ENCODE measurements around the gene KRTAP5-2. TPM values are rescaled to one million over a fixed set of nuclear protein-coding genes. Genes with fewer than 3 reads are reported as not detected.
A peak's percentile ranks its signal among the peaks of the same experiment; 100 is the strongest.

The KRTAP5-2 gene
- total and polyA plus RNA-seq, 3 experiments from 2014 or later: 0.46 TPM; not detected in 2

DNA sequence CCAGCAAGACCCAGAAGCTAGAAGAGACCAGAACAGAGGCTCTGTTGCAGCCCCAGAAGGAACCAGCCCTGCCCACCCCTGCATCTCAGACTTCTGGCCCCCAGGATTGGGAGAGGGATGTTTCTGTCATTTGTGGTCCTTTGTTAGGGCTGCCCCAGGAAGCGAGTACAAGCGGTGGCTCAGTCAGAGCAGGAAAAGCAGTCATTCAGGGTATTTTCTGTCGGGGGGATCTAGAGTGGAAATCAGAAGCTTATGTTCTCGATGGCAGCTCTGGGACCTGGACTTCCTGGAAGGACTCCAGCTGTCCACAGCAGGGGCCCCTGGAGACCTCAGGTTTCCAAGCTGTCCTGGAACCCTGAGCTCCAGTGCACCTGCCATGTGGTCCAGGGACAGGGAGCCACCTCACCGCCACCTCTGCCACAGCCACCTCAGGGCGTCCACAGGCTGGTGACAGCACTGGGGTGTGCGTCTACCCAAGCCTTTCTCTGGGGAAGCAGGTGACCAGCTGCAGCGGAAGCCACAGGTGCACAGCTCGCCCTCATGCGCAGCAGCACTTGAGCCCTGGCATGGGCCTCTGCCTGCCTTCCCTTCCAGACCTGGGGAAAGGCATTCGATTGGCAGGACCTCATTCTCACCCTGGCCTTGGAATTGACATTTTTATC is 34.1 kb upstream of the KRTAP5-2 start:
- Histone ChIP-seq H3K27ac (ENCODE audit: low read depth, low read length) (no peak overlapping the region), H3K9me3 (ENCODE audit: low read length) (no peaks in the 10 kb centered on the region), H3K4me3 (ENCODE audit: low read length) (no peak overlapping the region), H3K36me3 (ENCODE audit: insufficient read depth, low read length) (no peaks in the 10 kb centered on the region), H3K4me1 (ENCODE audit: insufficient read depth, low read length) (peaks cover 7% of the 10 kb centered on the region), H3K27me3 (ENCODE audit: insufficient read depth, low read length, poor library complexity, severe bottlenecking) (peaks cover 17% of the 10 kb centered on the region)
- Mint-ChIP-seq H3K27ac (peak overlapping the region in 1 of 8 donors; percentile 9), H3K9me3 (no peaks in the 10 kb centered on the region), H3K36me3 (no peaks in the 10 kb centered on the region), H3K4me1 (peaks cover 0 to 13% (median 6%) of the 10 kb centered on the region in 3 donors), H3K4me3 (no peak overlapping the region), H3K27me3 (peaks cover 29 to 58% of the 10 kb centered on the region in 2 donors)
- DNase-seq: no peak
- ChIA-PET POLR2A (no interaction called here), CTCF (interaction anchor here (1.1 to 2.6 kb wide), 4 partner anchors 7 to 86 kb away, joined by 5 to 10 read pairs (median 6); no protein-coding TSS in a partner anchor)

DNA sequence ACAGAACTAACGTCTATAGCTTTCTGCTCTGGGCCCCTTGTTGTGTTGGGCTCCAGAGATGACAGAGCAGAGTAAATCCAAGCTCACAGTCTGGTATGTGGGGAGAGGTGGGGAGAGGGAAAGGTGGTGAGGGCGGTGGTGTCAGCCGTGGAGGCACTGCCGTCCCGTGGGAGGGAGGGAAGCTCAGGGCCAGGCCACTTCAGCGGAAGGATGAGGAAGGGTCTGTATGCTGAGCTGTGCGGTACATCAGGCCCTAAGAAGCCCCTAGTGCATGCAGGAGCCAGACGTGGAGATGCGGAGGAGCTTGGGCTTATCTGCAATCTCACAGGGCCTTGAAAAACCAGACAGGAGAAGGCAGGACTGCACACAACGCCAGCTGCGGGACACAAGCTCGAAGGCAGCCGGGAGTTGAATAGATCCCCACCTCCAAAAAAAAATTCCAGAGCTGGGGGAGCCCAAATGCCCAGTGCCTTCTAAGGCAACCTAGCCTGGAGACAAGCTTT is 33.0 kb upstream of the KRTAP5-2 start:
- H3K27me3 ChIP-seq (ENCODE audit: insufficient read depth, low read length, poor library complexity, severe bottlenecking): peaks cover 17% of the 10 kb centered on the region
- H3K27me3 Mint-ChIP-seq: peaks cover 22 to 57% of the 10 kb centered on the region in 2 donors
- ChIA-PET POLR2A (no interaction called here), CTCF (interaction anchor here (1.0 to 2.6 kb wide), 6 partner anchors 8 to 85 kb away, joined by 3 to 10 read pairs (median 5); no protein-coding TSS in a partner anchor)
- DNase-seq: no peak
- no peak overlapping the region for H3K27ac Mint-ChIP-seq
- no peaks in the 10 kb centered on the region for H3K9me3 ChIP-seq (ENCODE audit: low read length)
- H3K9me3 Mint-ChIP-seq: no peaks in the 10 kb centered on the region
- peaks cover 0 to 13% (median 6%) of the 10 kb centered on the region in 3 donors for H3K4me1 Mint-ChIP-seq
- H3K36me3 ChIP-seq (ENCODE audit: insufficient read depth, low read length): no peaks in the 10 kb centered on the region
- H3K27ac ChIP-seq (ENCODE audit: low read depth, low read length): no peak overlapping the region
- no peak overlapping the region for H3K4me3 Mint-ChIP-seq
- H3K36me3 Mint-ChIP-seq: no peaks in the 10 kb centered on the region
- H3K4me1 ChIP-seq (ENCODE audit: insufficient read depth, low read length): peaks cover 7% of the 10 kb centered on the region
- no peak overlapping the region for H3K4me3 ChIP-seq (ENCODE audit: low read length)

DNA sequence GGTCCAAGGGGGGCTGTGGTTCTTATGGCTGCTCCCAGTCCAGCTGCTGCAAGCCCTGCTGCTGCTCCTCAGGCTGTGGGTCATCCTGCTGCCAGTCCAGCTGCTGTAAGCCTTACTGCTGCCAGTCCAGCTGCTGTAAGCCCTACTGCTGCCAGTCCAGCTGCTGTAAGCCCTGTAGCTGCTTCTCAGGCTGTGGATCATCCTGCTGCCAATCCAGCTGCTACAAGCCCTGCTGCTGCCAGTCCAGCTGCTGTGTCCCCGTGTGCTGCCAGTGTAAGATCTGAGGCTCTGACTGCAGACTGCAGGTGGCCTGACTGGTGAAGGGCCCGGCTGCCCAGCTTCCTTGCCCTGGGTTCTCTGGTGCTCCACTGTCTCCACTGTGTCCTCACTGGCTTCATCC is 32.2 kb upstream of the KRTAP5-2 start:
- POLR2A ChIA-PET: no interaction called here
- H3K36me3 ChIP-seq (ENCODE audit: insufficient read depth, low read length): no peaks in the 10 kb centered on the region
- CTCF ChIA-PET: interaction anchor here (1.2 to 2.6 kb wide), 3 partner anchors 10 to 84 kb away, joined by 3 to 10 read pairs (median 4); no protein-coding TSS in a partner anchor
- Mint-ChIP-seq H3K27me3 (peaks cover 20 to 53% of the 10 kb centered on the region in 2 donors), H3K9me3 (no peaks in the 10 kb centered on the region), H3K4me3 (no peak overlapping the region), H3K4me1 (peaks cover 0 to 13% (median 6%) of the 10 kb centered on the region in 3 donors), H3K27ac (no peak overlapping the region), H3K36me3 (no peaks in the 10 kb centered on the region)
- H3K4me1 ChIP-seq (ENCODE audit: insufficient read depth, low read length): peaks cover 7% of the 10 kb centered on the region
- H3K4me3 ChIP-seq (ENCODE audit: low read length): no peak overlapping the region
- H3K27me3 ChIP-seq (ENCODE audit: insufficient read depth, low read length, poor library complexity, severe bottlenecking): peaks cover 17% of the 10 kb centered on the region
- H3K27ac ChIP-seq (ENCODE audit: low read depth, low read length): no peak overlapping the region
- no peak for DNase-seq
- H3K9me3 ChIP-seq (ENCODE audit: low read length): no peaks in the 10 kb centered on the region

DNA sequence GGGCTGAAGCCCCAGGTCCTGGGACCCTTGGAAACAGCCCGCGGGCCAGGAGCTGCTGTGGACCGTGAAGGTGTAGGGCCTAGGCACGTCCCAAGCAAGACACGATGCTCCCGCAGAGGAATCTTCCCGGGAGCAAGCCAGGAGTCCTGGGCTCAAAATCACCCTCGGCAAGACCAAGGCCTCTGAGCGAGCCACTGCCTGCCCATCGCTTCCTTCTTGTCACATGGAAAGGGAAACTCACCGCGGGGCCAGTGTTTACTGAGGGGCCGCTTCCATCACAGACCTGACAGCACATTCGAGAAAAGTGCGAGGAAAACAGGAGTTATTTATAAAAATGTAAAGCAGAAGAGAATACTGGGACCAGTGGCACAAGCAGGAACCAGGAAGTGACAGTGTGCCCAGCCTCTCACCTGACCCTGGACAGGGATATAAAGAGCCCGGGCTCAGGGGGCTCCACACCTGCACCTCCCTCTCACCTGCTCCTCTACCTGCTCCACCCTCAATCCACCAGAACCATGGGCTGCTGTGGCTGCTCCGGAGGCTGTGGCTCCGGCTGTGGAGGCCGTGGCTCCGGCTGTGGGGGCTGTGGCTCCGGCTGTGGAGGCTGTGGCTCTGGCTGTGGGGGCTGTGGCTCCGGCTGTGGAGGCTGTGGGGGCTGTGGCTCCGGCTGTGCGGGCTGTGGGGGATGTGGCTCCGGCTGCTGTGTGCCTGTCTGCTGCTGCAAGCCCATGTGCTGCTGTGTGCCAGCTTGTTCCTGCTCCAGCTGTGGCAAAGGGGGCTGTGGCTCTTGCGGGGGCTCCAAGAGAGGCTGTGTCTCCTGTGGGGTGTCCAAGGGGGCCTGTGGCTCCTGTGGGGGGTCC is 31.5 kb upstream of the KRTAP5-2 start, which contains the start of gene KRTAP5-5:
Gene KRTAP5-5 (plus strand): TSS at position 450 of the 860 bp plus-strand sequence. CDS start 66 bp downstream, at position 516.
- ChIA-PET POLR2A (no interaction called here), CTCF (interaction anchor here (0.7 to 2.6 kb wide), 7 partner anchors 8 to 83 kb away, joined by 3 to 10 read pairs (median 4); no protein-coding TSS in a partner anchor)
- Histone ChIP-seq H3K4me1 (ENCODE audit: insufficient read depth, low read length) (peaks cover 7% of the 10 kb centered on the region), H3K9me3 (ENCODE audit: low read length) (no peaks in the 10 kb centered on the region), H3K36me3 (ENCODE audit: insufficient read depth, low read length) (no peaks in the 10 kb centered on the region), H3K4me3 (ENCODE audit: low read length) (no peak within 1 kb of the TSS), H3K27me3 (ENCODE audit: insufficient read depth, low read length, poor library complexity, severe bottlenecking) (peaks cover 17% of the 10 kb centered on the region), H3K27ac (ENCODE audit: low read depth, low read length) (no peak within 1 kb of the TSS)
- DNase-seq: no peak
- H3K27ac Mint-ChIP-seq: peak within 1 kb of the TSS in 2 of 8 donors; percentile 39 to 43
- H3K27me3 Mint-ChIP-seq: peaks cover 22 to 52% of the 10 kb centered on the region in 2 donors
- no peaks in the 10 kb centered on the region for H3K9me3 Mint-ChIP-seq
- H3K4me1 Mint-ChIP-seq: peaks cover 0 to 13% (median 6%) of the 10 kb centered on the region in 3 donors
- H3K4me3 Mint-ChIP-seq: peak within 1 kb of the TSS in 1 of 7 donors; percentile 57
- H3K36me3 Mint-ChIP-seq: no peaks in the 10 kb centered on the region

DNA sequence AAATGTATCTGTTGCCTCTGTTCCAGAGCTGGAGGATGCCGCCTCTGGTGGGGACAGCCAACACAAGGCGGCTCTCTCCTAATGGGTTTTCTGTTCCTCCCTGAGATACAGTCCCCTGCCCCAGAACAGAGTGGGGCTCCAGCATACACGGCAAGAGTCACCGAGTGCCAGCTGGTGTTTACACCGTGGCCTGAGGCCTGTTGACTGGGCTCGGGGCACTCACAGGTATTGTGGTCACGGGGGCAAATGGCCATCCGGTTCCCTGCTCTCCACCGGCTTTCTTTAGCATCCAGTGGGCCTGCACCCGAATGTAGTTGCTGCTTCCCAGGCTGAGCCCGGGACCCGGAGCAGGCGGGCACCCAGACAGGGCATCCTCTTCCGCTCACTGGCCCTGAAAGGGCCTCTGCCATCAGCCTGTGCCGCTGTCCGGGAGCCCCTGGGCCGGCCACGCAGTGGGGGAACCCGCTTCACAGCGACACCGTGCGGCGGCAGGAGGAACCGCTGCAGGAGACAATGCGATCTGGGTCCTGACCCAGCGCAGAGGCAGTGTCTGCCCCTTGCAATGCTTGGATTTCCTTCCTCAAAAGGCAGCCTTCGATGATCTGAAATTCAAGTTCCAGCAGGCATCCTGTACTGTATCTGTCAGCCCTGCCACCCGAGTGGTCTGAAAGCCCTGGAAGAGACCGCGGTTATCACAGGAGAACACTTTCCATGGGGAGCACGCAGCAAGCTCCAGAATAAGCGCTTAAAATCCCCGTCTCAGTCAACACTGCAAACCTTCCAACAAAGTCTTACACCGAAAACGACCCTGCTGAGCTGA is 30.6 kb upstream of the KRTAP5-2 start:
- no peak overlapping the region for H3K4me3 ChIP-seq (ENCODE audit: low read length)
- ChIA-PET POLR2A (no interaction called here), CTCF (interaction anchor here (0.7 to 1.7 kb wide), 7 partner anchors 9 to 82 kb away, joined by 3 to 4 read pairs (median 4); no protein-coding TSS in a partner anchor)
- Mint-ChIP-seq H3K27ac (peak overlapping the region in 1 of 8 donors; percentile 39), H3K4me1 (peaks cover 0 to 13% (median 6%) of the 10 kb centered on the region in 3 donors), H3K27me3 (peaks cover 22 to 48% of the 10 kb centered on the region in 2 donors), H3K4me3 (peak overlapping the region in 1 of 7 donors; percentile 57), H3K9me3 (no peaks in the 10 kb centered on the region), H3K36me3 (no peaks in the 10 kb centered on the region)
- H3K4me1 ChIP-seq (ENCODE audit: insufficient read depth, low read length): peaks cover 7% of the 10 kb centered on the region
- no peak overlapping the region for H3K27ac ChIP-seq (ENCODE audit: low read depth, low read length)
- no peaks in the 10 kb centered on the region for H3K9me3 ChIP-seq (ENCODE audit: low read length)
- H3K36me3 ChIP-seq (ENCODE audit: insufficient read depth, low read length): no peaks in the 10 kb centered on the region
- DNase-seq: peak; percentile 43 to 66 (median 53)
- peaks cover 17% of the 10 kb centered on the region for H3K27me3 ChIP-seq (ENCODE audit: insufficient read depth, low read length, poor library complexity, severe bottlenecking)

DNA sequence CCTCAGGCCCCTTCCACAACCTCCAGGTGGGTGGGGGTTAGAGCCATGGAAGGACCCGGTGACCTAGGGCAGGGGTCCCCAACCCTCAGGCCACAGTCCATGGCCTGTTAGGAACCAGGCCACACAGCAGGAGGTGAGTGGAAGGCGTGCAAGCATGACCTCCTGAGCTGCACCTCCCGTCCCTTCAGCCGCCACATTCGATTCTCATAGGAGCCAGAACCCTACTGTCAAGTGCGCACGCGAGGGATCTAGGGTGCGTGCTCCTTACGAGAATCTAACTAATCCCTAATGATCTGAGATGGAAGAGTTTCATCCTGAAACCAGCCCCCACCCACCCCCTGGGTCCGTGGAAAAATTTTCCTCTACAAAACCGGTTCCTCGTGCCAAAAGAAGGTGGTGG is 27.4 kb upstream of the KRTAP5-2 start:
- no peak for DNase-seq
- Mint-ChIP-seq H3K4me3 (no peak overlapping the region), H3K36me3 (no peaks in the 10 kb centered on the region), H3K27me3 (peaks cover 9 to 25% of the 10 kb centered on the region in 2 donors), H3K9me3 (no peaks in the 10 kb centered on the region), H3K27ac (no peak overlapping the region), H3K4me1 (peaks cover 0 to 4% (median 3%) of the 10 kb centered on the region in 3 donors)
- ChIA-PET CTCF (no interaction called here), POLR2A (no interaction called here)
- Histone ChIP-seq H3K9me3 (ENCODE audit: low read length) (no peaks in the 10 kb centered on the region), H3K36me3 (ENCODE audit: insufficient read depth, low read length) (no peaks in the 10 kb centered on the region), H3K27me3 (ENCODE audit: insufficient read depth, low read length, poor library complexity, severe bottlenecking) (peaks cover 8% of the 10 kb centered on the region), H3K27ac (ENCODE audit: low read depth, low read length) (no peak overlapping the region), H3K4me1 (ENCODE audit: insufficient read depth, low read length) (peaks cover 7% of the 10 kb centered on the region), H3K4me3 (ENCODE audit: low read length) (no peak overlapping the region)

DNA sequence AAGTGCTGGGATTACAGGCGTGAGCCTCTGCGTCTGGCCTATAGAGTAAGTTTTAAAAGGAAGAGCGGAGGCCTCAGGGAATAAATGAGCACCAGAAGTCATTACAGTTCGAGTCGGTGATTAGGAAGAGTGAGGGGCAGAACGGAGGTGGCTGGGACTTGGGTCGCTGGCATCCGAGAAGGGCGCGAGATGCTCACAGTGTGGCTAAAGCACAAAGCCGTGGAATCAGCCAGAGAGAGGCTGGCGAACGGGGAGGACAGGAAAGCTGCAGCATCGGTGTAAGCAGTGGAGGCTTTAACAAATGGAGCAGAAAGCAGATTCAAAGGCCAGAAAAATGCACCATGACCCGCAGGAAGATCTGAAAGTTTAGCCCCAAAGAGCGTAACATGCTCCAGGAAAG is 26.5 kb upstream of the KRTAP5-2 start:
- CTCF ChIA-PET: interaction anchor here (0.9 kb wide), 2 partner anchors 11 to 29 kb away, joined by 3 read pairs; no protein-coding TSS in a partner anchor
- Histone ChIP-seq H3K27me3 (ENCODE audit: insufficient read depth, low read length, poor library complexity, severe bottlenecking) (peaks cover 6% of the 10 kb centered on the region), H3K4me3 (ENCODE audit: low read length) (no peak overlapping the region), H3K9me3 (ENCODE audit: low read length) (no peaks in the 10 kb centered on the region), H3K4me1 (ENCODE audit: insufficient read depth, low read length) (peaks cover 7% of the 10 kb centered on the region), H3K36me3 (ENCODE audit: insufficient read depth, low read length) (no peaks in the 10 kb centered on the region), H3K27ac (ENCODE audit: low read depth, low read length) (no peak overlapping the region)
- H3K4me3 Mint-ChIP-seq: no peak overlapping the region
- peaks cover 1 to 5% (median 3%) of the 10 kb centered on the region in 3 donors for H3K4me1 Mint-ChIP-seq
- POLR2A ChIA-PET: no interaction called here
- no peaks in the 10 kb centered on the region for H3K9me3 Mint-ChIP-seq
- H3K36me3 Mint-ChIP-seq: no peaks in the 10 kb centered on the region
- no peak for DNase-seq
- H3K27me3 Mint-ChIP-seq: peaks cover 10 to 27% of the 10 kb centered on the region in 2 donors
- no peak overlapping the region for H3K27ac Mint-ChIP-seq
